ENCODE results near the gene SELENOI.
"Not testable (repeated sequence)": the region's sequence is repeated elsewhere in the genome, so short reads cannot be mapped to it uniquely, and the experiment has no call there.

SELENOI gene

DNA sequence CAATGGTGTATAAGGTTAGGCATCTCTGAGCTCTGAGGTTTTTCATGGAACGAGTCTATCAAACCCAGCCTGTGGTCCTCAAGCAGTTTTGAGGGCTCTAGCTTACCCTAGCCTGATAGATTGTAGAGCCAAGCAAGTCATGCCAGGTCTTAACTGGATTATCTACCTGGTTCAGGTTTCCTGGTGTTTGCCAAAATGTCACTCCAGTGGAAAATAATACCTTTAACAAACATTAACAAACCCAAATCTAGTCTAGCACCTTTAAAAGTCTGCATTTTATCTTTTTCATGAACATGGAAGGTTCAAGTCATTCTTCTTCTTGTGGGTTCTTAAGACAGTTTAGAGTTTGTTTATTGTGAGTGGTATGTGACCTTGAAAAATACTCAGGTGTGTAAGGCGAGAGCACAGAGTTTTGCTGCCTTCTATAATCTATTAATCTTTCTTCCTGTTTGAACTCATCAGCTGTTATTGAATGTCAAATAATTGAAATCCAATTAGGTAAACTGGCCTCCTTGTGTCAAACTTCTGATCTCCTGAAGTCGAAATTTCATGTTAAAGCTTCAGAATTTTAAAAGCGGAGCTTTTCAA, 14.0 kb downstream of the SELENOI start:
- DNase-seq = no peak

GRCh38 chr2:26363323-26363722, 17.4 kb downstream of the SELENOI start:
- DNase-seq = no peak

- no peak for DNase-seq
These were observed 18.0 kb downstream of the SELENOI start for GRCh38 chr2:26363958-26364357.

- DNase-seq = no peak
These were observed 18.7 kb downstream of the SELENOI start for GRCh38 chr2:26364669-26365068.

DNA sequence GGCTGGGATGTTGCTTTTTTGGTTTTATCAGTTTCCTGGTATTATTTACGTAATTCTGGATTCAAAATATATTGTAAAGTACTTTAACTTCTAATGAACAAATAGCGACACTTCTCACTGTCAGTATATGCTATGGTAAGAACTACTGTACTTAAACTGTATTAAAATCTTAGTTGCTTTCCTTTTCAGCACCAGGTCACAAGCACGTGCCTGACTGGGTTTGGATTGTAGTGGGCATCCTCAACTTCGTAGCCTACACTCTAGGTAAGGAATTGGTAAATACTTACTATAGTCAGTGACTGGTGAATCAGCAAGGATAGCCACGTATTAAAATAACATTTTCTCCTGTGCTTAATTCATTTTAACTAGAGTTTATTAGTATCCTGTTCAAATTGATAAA, 21.0 kb downstream of the SELENOI start:
- no peak for DNase-seq

DNA sequence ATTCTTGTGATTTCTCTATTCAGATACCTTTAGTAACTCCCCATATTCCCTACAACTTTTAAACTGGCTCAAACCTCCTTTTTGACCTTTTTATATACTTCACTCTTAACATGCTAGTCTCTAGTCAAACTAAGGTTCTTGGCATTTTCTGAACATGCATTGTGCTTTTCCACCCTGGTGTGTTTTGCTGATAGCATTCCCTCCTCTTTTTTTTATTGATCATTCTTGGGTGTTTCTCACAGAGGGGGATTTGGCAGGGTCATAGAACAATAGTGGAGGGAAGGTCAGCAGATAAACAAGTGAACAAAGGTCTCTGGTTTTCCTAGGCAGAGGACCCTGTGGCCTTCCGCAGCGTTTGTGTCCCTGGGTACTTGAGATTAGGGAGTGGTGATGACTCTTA, 23.7 kb downstream of the SELENOI start:
- DNase-seq = not testable (repeated sequence)

DNA sequence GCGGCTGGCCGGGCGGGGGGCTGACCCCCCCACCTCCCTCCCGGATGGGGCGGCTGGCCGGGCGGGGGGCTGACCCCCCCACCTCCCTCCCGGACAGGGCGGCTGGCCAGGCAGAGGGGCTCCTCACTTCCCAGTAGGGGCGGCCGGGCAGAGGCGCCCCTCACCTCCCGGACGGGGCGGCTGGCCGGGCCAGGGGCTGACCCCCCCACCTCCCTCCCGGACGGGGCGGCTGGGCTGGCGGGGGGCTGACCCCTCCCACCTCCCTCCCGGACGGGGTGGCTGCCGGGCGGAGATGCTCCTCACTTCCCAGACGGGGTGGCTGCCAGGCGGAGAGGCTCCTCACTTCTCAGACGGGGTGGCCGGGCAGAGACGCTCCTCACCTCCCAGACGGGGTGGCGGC, 25.0 kb downstream of the SELENOI start:
- DNase-seq = not testable (repeated sequence)

DNA sequence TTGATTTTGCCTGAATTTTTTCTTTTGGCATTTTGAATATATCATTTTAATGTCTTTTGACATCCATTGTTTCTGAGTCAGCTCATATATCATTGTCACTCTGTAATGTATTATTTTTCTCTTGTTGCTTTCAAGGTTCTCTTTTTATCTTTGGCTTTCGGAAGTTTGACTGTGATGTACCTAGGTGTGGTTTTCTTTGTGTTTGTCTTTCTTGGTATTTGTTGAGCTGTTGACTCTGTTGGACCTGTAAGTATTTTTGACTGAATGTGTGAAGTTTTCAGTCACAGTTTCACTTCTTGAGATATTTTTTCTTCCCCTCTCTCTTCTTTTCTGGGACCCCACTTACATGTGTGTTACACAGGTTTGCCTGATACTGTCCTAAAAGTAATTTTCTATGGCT, 30.9 kb downstream of the SELENOI start:
- DNase-seq = no peak

- DNase-seq = no peak
These were observed 34.3 kb downstream of the SELENOI start for GRCh38 chr2:26380281-26380680.

GRCh38 chr2:26382564-26382963, 36.6 kb downstream of the SELENOI start:
- DNase-seq = no peak

- DNase-seq = no peak
These were observed 38.2 kb downstream of the SELENOI start for GRCh38 chr2:26384183-26384582.

DNA sequence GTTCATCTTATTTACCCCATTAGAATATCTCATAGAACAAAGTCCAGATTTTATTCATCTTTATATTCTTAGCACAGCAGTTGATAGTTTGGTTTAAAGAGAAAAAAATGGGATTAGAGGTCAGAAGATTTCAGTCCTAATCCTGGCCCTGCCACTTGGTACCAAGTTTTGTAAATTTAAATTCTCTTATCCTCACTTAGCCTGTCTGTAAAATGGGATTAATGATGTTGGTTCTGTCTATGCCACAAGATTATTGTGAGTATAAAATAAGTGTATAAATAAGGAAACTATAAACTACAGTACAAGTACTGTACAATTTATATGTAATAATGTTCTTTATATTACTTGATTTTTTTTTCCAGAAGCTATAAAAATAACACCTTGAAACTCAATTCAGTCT, 38.7 kb downstream of the SELENOI start:
- no peak for DNase-seq

DNA sequence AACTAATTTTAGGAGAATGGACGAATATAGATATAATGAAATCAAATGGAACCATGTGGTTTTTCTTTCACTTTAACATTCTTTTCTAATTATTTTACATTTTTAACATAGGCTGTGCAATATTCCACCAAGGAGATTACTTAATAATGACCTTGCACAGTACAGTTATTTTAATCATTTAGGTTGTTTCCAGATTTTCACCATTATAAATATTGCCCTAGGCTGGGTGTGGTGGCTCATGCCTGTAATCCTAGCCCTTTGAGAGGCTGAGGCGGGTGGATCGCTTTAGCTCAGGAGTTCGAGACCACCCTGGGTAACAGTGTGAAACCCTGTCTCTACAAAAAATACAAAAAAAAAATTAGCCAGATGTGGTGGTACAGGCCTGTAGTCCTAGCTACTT, 41.2 kb downstream of the SELENOI start:
- DNase-seq = no peak

GRCh38 chr2:26394694-26395093, 48.8 kb downstream of the SELENOI start:
- DNase-seq = no peak

DNA sequence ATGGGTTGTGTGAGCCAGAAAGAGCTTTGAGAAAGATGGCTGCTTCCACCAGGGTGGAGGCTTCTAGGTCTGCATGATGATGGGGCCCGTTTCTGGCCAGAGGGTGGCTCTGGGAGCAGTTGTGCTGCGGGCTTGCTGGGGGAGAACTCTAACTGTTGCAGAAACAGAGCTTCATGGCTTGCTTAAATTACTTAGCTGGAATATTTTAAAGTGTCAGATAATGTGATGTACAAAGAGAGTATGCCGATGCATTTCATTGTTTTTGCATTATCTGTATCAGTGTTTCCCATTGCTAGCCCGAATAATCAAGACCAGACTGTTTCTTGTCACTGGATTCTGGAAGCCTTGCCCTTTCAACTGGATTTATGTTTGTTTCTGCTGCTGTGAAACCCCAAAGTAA, 49.5 kb downstream of the SELENOI start:
- no peak for DNase-seq

- no peak for DNase-seq
These were observed 50.9 kb downstream of the SELENOI start for GRCh38 chr2:26396734-26397298.

DNA sequence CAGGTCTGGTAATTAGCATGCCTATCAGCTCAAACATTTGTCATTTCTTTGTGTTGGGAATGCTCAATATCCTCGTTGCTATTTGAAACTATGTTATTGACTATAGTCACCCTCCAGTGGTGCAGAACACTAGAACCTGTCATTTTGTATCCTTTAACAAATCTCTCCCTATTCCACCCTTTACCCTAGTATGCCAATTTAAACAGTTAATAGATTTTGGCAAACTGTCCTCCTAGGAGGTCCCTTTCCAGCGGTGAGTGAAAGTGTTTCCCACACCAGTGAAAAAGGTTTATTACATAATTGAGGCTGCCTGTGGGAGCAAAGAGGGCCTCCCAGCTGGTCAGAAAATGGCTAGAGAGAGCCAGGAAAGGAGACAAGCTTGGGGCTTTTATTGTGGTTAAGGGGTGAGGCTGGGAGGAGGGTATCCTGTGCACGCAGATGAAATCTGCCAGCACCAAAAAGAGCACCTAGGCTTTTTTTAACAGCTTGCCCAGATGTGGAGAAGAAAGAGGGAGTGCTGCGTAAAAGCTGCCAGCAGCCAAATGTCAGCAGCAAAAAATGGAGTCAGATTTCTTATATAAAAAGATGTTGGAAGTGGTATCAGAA, 53.9 kb downstream of the SELENOI start:
- DNase-seq = no peak

GRCh38 chr2:26400723-26401122, 54.8 kb downstream of the SELENOI start:
- DNase-seq = no peak

DNA sequence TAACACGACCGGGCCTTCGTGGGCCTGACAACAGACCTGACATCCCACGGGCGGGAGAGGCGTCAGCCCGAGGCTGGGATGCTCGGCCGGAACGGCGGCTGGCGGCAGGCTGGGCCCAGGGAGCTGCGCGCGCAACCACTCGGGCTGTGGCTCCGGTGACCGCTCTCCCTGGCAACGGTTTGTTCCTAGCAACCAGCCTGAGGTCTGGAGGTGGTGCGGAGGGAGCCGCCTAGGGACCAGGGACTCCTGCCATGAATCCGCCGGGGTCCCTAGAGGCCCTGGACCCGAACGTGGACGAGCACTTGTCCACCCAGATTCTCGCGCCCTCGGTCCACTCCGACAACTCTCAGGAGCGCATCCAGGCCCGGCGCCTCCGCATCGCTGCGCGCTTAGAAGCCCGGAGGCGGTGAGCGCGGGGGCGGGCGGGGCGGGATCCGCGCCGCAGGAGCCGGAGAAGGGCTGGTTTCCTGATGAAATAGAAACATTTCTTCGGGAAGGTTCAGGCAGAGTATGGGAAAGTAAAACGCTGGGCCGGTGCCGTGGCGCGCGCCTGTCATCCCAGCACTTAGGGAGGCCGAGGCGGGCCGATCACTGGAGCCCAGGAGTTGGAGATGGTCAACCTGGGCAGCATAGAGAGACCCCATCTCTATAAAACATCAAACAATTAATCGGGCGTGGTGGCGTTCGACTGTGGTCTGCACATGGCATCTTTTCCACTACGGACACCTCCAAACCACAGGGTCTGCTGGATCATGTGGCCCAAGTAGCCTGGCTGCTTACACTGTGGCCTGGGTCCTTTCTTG, 56.0 kb downstream of the SELENOI start, which contains the start of gene DRC1:
Gene DRC1 (plus strand): TSS at position 182 of the 803 bp plus-strand sequence. CDS start 70 bp downstream, at position 252.
- DNase-seq = no peak

DNA sequence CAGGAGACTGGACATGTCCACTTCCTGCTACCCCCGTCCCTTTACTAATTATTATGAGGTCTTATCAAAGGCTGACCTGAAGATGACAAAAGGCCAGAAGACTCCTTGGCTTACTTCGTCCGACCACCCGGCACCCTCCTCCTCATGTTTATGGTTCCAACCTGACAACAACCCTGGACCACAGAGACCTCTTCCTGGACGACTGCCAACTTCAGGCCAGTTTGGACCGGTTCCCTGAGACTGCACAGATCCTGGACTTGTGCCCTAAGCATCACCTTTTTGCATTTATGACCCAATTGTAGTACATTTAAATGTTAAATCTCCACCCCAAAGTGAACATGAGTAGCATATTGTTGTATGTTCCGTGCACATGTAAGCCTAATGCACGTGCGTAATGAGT, 61.6 kb downstream of the SELENOI start:
- DNase-seq = no peak

DNA sequence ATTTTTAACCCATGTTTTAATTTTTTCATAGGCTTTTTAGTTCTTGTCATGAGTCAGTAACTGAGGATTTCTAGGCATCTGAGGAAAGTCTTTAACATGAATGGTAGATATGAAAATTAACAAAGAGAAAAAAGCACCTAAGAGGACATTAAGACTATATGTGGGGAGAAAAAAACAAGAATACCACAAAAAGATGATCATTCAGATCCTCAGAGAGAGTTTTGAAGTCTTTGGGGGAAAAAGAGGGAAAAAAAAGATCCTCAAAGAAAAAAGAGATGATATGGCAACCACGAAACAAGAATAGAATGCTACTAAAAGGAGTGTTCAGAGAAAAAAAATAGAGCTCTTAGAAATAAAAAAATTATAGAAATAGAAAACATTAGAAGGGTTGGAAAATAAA, 63.8 kb downstream of the SELENOI start:
- no peak for DNase-seq

- no peak for DNase-seq
These were observed 64.9 kb downstream of the SELENOI start for GRCh38 chr2:26410764-26411243.

DNA sequence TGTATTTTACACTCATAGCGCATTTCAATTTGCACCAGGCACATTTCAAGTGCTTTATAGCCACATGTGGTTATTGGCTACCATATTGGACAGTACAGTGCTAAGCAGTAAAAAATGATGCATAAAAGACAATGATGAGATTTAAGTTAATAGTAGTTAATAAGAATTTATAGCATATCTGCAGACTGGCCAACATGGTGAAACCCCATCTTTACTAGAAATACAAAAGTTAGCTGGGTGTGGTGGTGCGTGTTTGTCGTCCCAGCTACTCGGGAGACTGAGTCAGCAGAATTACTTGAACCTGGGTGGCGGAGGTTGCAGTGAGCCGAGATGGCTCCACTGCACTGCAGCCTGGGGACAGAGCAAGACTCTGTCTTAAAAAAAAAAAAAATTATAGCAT, 65.5 kb downstream of the SELENOI start:
- DNase-seq = no peak

All from SIG-M5 (cell line).